NCI-H146 treated with DMSO at 0.1 percent for 48 hours (cell line): ENCODE data around the gene PRRG2.
A peak's percentile ranks its signal among the peaks of the same experiment; 100 is the strongest.

Experiments
- DNase-seq: peaks from one replicate; lab custom pipeline; 2025; ENCODE audit not compliant: unreplicated experiment; lab: John Stamatoyannopoulos, UW

The PRRG2 gene

GRCh38 chr19:49585023-49585422, 3.9 kb downstream of the PRRG2 start:
- no peak for DNase-seq

GRCh38 chr19:49587227-49587626, 6.1 kb downstream of the PRRG2 start:
- no peak for DNase-seq

- no peak for DNase-seq
Observed at GRCh38 chr19:49588365-49589122, 7.4 kb downstream of the PRRG2 start.

GRCh38 chr19:49589502-49589905, 8.4 kb downstream of the PRRG2 start:
- DNase-seq = no peak

- peak; percentile 97 for DNase-seq
Observed at GRCh38 chr19:49590071-49590970, 9.2 kb downstream of the PRRG2 start.

GRCh38 chr19:49590971-49591730, 10.0 kb downstream of the PRRG2 start, which contains the start of gene PRR12:
Gene PRR12 (plus strand): TSS chr19:49591182. CDS start chr19:49591655, 473 bp downstream.
- DNase-seq = peak; percentile 60

- DNase-seq = no peak
Observed at GRCh38 chr19:49591731-49592485, 10.8 kb downstream of the PRRG2 start.

- DNase-seq = no peak
Observed at GRCh38 chr19:49592486-49593232, 11.5 kb downstream of the PRRG2 start.

GRCh38 chr19:49593233-49594113, 12.4 kb downstream of the PRRG2 start:
- DNase-seq = no peak

- no peak for DNase-seq
Observed at GRCh38 chr19:49594157-49594992, 13.3 kb downstream of the PRRG2 start.

GRCh38 chr19:49594993-49595818, 14.1 kb downstream of the PRRG2 start:
- no peak for DNase-seq

- no peak for DNase-seq
Observed at GRCh38 chr19:49595819-49596404, 14.8 kb downstream of the PRRG2 start.

GRCh38 chr19:49596407-49596806, 15.3 kb downstream of the PRRG2 start:
- DNase-seq = no peak

GRCh38 chr19:49596954-49597702, 16.0 kb downstream of the PRRG2 start:
- no peak for DNase-seq

GRCh38 chr19:49597703-49597974, 16.5 kb downstream of the PRRG2 start:
- DNase-seq = no peak
